Subcutaneous abdominal adipose tissue (tissue), 5 donors: ENCODE data around the gene AHI1.

Experiments used
- H3K27ac ChIP-seq: one replicate; pipeline ENCODE4 v1.7.0; 2013; ENCODE audit warnings: low read depth, mild to moderate bottlenecking, inconsistent platforms, low read length, moderate library complexity
- H3K27me3 ChIP-seq, 5 donors: one replicate each; pipeline ENCODE4 v1.7.0; 2013; ENCODE audit warnings: low read length in 5 of 5, inconsistent platforms in 1 of 5; ENCODE audit not compliant: control insufficient read depth in 5 of 5, insufficient read depth in 4 of 5
- H3K36me3 ChIP-seq, 5 donors: one replicate each; pipeline ENCODE4 v1.7.0; 2013; ENCODE audit warnings: low read length in 5 of 5; ENCODE audit not compliant: control insufficient read depth in 5 of 5, insufficient read depth in 5 of 5
- H3K4me1 ChIP-seq, 5 donors: one replicate each; pipeline ENCODE4 v1.7.0; 2013; ENCODE audit warnings: low read length in 5 of 5, mild to moderate bottlenecking in 3 of 5, moderate library complexity in 1 of 5; ENCODE audit not compliant: control insufficient read depth in 5 of 5, insufficient read depth in 5 of 5
- H3K4me3 ChIP-seq, 5 donors: one replicate each; pipeline ENCODE4 v1.7.0; 2013; ENCODE audit warnings: low read length in 5 of 5, low read depth in 1 of 5
- H3K9ac ChIP-seq, 5 donors: one replicate each; pipeline ENCODE4 v1.7.0; 2013; ENCODE audit warnings: low read length in 5 of 5, mild to moderate bottlenecking in 4 of 5, moderate library complexity in 3 of 5
- H3K9me3 ChIP-seq, 5 donors: one replicate each; pipeline ENCODE4 v1.7.0; 2013; ENCODE audit warnings: low read length in 5 of 5; ENCODE audit not compliant: control insufficient read depth in 5 of 5
- donor health status: healthy.
- donor health status: healthy.
- donor health status: healthy.
- donor health status: healthy.
- donor health status: healthy.

The AHI1 gene

GRCh38 chr6:135434095-135434494 is 63.4 kb downstream of the AHI1 start:
- H3K9ac ChIP-seq, result no peak overlapping the region
- no peaks in the 10 kb centered on the region for H3K27me3 ChIP-seq
- H3K4me1 ChIP-seq, result no peaks in the 10 kb centered on the region
- H3K4me3 ChIP-seq, result no peak overlapping the region
- no peaks in the 10 kb centered on the region for H3K9me3 ChIP-seq
- peaks cover 10 to 56% (median 21%) of the 10 kb centered on the region in 5 donors for H3K36me3 ChIP-seq
- no peak overlapping the region for H3K27ac ChIP-seq

GRCh38 chr6:135428078-135428477 is 69.5 kb downstream of the AHI1 start:
- Histone ChIP-seq H3K9ac (no peak overlapping the region), H3K4me3 (no peak overlapping the region), H3K36me3 (peaks cover 0 to 27% (median 5%) of the 10 kb centered on the region in 5 donors), H3K27ac (no peak overlapping the region), H3K9me3 (no peaks in the 10 kb centered on the region), H3K4me1 (no peaks in the 10 kb centered on the region), H3K27me3 (no peaks in the 10 kb centered on the region)

DNA sequence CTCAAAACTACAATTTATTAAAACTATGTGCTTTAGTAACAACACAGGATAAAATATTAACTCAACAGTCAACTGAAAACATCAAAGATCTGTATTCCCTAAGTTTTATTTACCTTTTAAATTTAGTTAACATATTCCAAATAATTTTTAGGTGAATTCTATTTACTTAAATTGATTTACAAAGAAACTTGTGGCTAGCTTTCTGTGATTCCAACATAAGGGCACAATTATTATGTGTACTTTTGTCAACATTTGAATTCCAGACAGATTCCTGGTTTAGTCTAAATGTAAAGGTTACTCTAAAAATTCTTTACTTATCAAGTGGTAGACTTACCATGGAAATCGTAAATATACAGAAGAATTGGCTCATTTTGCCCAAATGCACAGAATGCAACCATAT is 70.7 kb downstream of the AHI1 start:
- H3K4me1 ChIP-seq, result no peaks in the 10 kb centered on the region
- no peaks in the 10 kb centered on the region for H3K27me3 ChIP-seq
- H3K27ac ChIP-seq, result no peak overlapping the region
- no peak overlapping the region for H3K4me3 ChIP-seq
- H3K9me3 ChIP-seq, result no peaks in the 10 kb centered on the region
- H3K9ac ChIP-seq, result no peak overlapping the region
- peaks cover 0 to 22% (median 5%) of the 10 kb centered on the region in 5 donors for H3K36me3 ChIP-seq

DNA sequence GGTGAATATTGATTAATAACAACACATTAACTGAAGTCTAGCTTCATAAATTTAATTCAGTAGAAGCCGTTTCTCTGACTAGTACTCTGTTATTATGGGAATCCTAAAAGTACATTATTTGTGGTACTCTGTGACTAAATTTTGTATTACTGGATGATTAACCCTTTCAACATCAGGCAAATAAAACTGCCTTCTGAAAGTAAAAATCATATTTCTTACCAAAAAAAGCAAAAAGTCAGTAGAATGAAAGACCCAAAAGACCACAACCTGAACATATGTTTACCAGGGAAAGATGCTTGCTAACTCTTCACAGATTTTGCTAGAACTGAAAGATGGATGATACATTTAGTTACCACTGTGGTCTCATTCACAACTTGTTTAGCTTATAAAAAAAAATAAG is 73.2 kb downstream of the AHI1 start:
- Histone ChIP-seq H3K27ac (no peak overlapping the region), H3K4me1 (no peaks in the 10 kb centered on the region), H3K9ac (no peak overlapping the region), H3K9me3 (no peaks in the 10 kb centered on the region), H3K27me3 (no peaks in the 10 kb centered on the region), H3K36me3 (peaks cover 0 to 12% (median 6%) of the 10 kb centered on the region in 5 donors), H3K4me3 (no peak overlapping the region)

DNA sequence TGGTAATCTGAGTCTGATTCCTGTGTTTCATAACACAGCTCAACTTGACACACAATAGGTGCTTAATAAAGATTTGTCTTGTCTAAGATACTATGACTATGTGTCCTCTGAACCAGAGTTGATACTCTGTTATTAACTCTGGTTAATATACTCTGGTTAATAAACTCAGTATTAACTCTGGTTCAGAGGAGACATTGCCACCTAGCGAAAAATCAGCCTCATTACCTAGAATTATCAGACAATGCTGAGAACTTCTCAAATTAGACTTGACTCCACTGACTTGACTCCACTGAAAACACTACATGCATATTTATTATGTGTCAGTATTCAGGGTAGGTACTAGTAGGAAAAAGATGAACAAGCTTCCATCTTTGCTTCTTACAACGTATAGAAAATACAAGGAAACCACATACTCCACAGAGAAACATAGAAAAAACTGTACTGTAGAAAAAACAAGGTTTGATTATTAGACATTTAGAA is 73.9 kb downstream of the AHI1 start:
- Histone ChIP-seq H3K4me3 (no peak overlapping the region), H3K4me1 (no peaks in the 10 kb centered on the region), H3K9me3 (no peaks in the 10 kb centered on the region), H3K9ac (no peak overlapping the region), H3K36me3 (peaks cover 0 to 12% (median 6%) of the 10 kb centered on the region in 5 donors), H3K27me3 (no peaks in the 10 kb centered on the region), H3K27ac (no peak overlapping the region)

- Histone ChIP-seq H3K4me1 (no peaks in the 10 kb centered on the region), H3K27ac (no peak overlapping the region), H3K9ac (no peak overlapping the region), H3K9me3 (no peaks in the 10 kb centered on the region), H3K4me3 (no peak overlapping the region), H3K36me3 (peaks cover 0 to 6% (median 3%) of the 10 kb centered on the region in 5 donors), H3K27me3 (no peaks in the 10 kb centered on the region)
Measured at GRCh38 chr6:135419162-135419561, 78.4 kb downstream of the AHI1 start.

GRCh38 chr6:135418040-135418760 is 79.3 kb downstream of the AHI1 start:
- Histone ChIP-seq H3K4me1 (no peaks in the 10 kb centered on the region), H3K9me3 (no peaks in the 10 kb centered on the region), H3K27me3 (no peaks in the 10 kb centered on the region), H3K9ac (no peak overlapping the region), H3K36me3 (peaks cover 0 to 6% (median 3%) of the 10 kb centered on the region in 5 donors), H3K27ac (no peak overlapping the region), H3K4me3 (no peak overlapping the region)

GRCh38 chr6:135412761-135413160 is 84.8 kb downstream of the AHI1 start:
- H3K4me1 ChIP-seq, result no peaks in the 10 kb centered on the region
- no peak overlapping the region for H3K9ac ChIP-seq
- H3K9me3 ChIP-seq, result no peaks in the 10 kb centered on the region
- no peaks in the 10 kb centered on the region for H3K27me3 ChIP-seq
- H3K27ac ChIP-seq, result no peak overlapping the region
- no peak overlapping the region for H3K4me3 ChIP-seq
- peaks cover 7 to 15% (median 12%) of the 10 kb centered on the region in 5 donors for H3K36me3 ChIP-seq

- Histone ChIP-seq H3K36me3 (peaks cover 7 to 15% (median 12%) of the 10 kb centered on the region in 5 donors), H3K9ac (no peak overlapping the region), H3K27me3 (no peaks in the 10 kb centered on the region), H3K4me3 (no peak overlapping the region), H3K27ac (no peak overlapping the region), H3K4me1 (no peaks in the 10 kb centered on the region), H3K9me3 (no peaks in the 10 kb centered on the region)
Measured at GRCh38 chr6:135411849-135412248, 85.7 kb downstream of the AHI1 start.

- Histone ChIP-seq H3K4me1 (no peaks in the 10 kb centered on the region), H3K27me3 (no peaks in the 10 kb centered on the region), H3K36me3 (peaks cover 7 to 15% (median 12%) of the 10 kb centered on the region in 5 donors), H3K9me3 (no peaks in the 10 kb centered on the region), H3K9ac (no peak overlapping the region), H3K27ac (no peak overlapping the region), H3K4me3 (no peak overlapping the region)
Measured at GRCh38 chr6:135411339-135411738, 86.2 kb downstream of the AHI1 start.
